Nucleus accumbens (tissue), 56 donors: Measurements from ENCODE around the gene RPS14.

Experiments used
- DNase-seq, 56 donors: peaks; one replicate each; lab custom pipeline; 2025; lab: John Stamatoyannopoulos, UW

Gene RPS14

GRCh38 chr5:150449517-150450339 lies at the start of gene RPS14:
TSS of gene RPS14 (minus strand) at chr5:150449739. CDS start at chr5:150447733, 2,006 bp downstream.
- peak; percentile 23 to 98 (median 88) for DNase-seq

- DNase-seq = no peak
Observed at GRCh38 chr5:150498971-150499370, 49.4 kb upstream of the RPS14 start.

GRCh38 chr5:150498501-150498900 lies 49.0 kb upstream of the RPS14 start:
- DNase-seq = peak in 21 of 56 donors; percentile 17 to 66 (median 42)

- DNase-seq = peak in 1 of 56 donors; percentile 17
Observed at GRCh38 chr5:150497989-150498317, 48.4 kb upstream of the RPS14 start.

- peak in 39 of 56 donors; percentile 32 to 89 (median 66) for DNase-seq
Observed at GRCh38 chr5:150497274-150497988, 47.9 kb upstream of the RPS14 start.

- DNase-seq = no peak
Observed at GRCh38 chr5:150496534-150496933, 47.0 kb upstream of the RPS14 start.

GRCh38 chr5:150496098-150496497 lies 46.6 kb upstream of the RPS14 start:
- no peak for DNase-seq

- DNase-seq = no peak
Observed at GRCh38 chr5:150492621-150493020, 43.1 kb upstream of the RPS14 start.

- no peak for DNase-seq
Observed at GRCh38 chr5:150491876-150492275, 42.3 kb upstream of the RPS14 start.

- no peak for DNase-seq
Observed at GRCh38 chr5:150490754-150491153, 41.2 kb upstream of the RPS14 start.

- no peak for DNase-seq
Observed at GRCh38 chr5:150490296-150490669, 40.7 kb upstream of the RPS14 start.

- DNase-seq = peak in 33 of 56 donors; percentile 20 to 75 (median 57)
Observed at GRCh38 chr5:150489360-150490295, 40.1 kb upstream of the RPS14 start.

GRCh38 chr5:150488519-150489359 lies 39.2 kb upstream of the RPS14 start:
- peak in 35 of 56 donors; percentile 20 to 76 (median 51) for DNase-seq

- peak in 40 of 56 donors; percentile 24 to 80 (median 59) for DNase-seq
Observed at GRCh38 chr5:150487199-150488061, 37.9 kb upstream of the RPS14 start.

- peak in 39 of 56 donors; percentile 17 to 78 (median 59) for DNase-seq
Observed at GRCh38 chr5:150486402-150487198, 37.1 kb upstream of the RPS14 start.

- DNase-seq = peak in 45 of 56 donors; percentile 34 to 78 (median 56)
Observed at GRCh38 chr5:150485693-150486401, 36.3 kb upstream of the RPS14 start.
